ENCODE measurements around the gene ADAMTSL5.
A peak's percentile ranks its signal among the peaks of the same experiment; 100 is the strongest.

- no peak for TF ChIP-seq POLR2AphosphoS5 (IDR thresholded peaks at IDR 0.05; ENCODE audit: low read depth, low read length)
- no peak for TF ChIP-seq EGR1 (IDR thresholded peaks at IDR 0.05; ENCODE audit: borderline replicate concordance, low read depth, low read length)
- peak in 2 of 3 experiments; percentile 34 to 41; a peak in 2 of 4 replicates for TF ChIP-seq CTCF (IDR thresholded peaks at IDR 0.05; ENCODE audit: control extremely low read depth in 1 of 3, insufficient read depth in 1 of 3, low read depth in 1 of 3, low read length in 3 of 3)
- no peak for TF ChIP-seq POLR2A (IDR thresholded peaks at IDR 0.05; ENCODE audit: control extremely low read depth in 1 of 2, low read depth in 2 of 2, low read length in 2 of 2)
- TF ChIP-seq EP300 (IDR thresholded peaks at IDR 0.05; ENCODE audit: borderline replicate concordance in 1 of 2, low read depth in 2 of 2, low read length in 2 of 2): no peak
- TF ChIP-seq POU5F1 (IDR thresholded peaks at IDR 0.05; ENCODE audit: low read depth, low read length): no peak
These were observed 41.2 kb downstream of the ADAMTSL5 start for GRCh38 chr19:1471515-1472160.
